OCI-LY1 (cell line): Measurements from ENCODE around the gene KRT10.

Experiments
- CTCF ChIP-seq: fragments of 200-600 bp; sonication (generic), shearing (Covaris generic); IDR thresholded peaks from 2 replicates; pipeline ENCODE4 v1.5.1; 2017; ENCODE audit warnings: mild to moderate bottlenecking, antibody characterized with exemption, low read length, moderate library complexity, mixed read lengths
- EZH2 ChIP-seq: fragments of 200-600 bp; sonication (generic), shearing (Covaris generic); IDR thresholded peaks from 2 replicates; pipeline ENCODE4 v1.8.0; 2017; ENCODE audit warnings: borderline replicate concordance, mixed run types, mild to moderate bottlenecking, antibody characterized with exemption, low read length, moderate library complexity, mixed read lengths

- TF ChIP-seq CTCF (no peak), EZH2 (no peak)
Observed at GRCh38 chr17:40871316-40871715, 48.9 kb upstream of the KRT10 start.
